CD14-positive monocyte (primary cell): ENCODE data around the gene DCAF6. TPM values are rescaled to one million over a fixed set of nuclear protein-coding genes. Genes with fewer than 3 reads are reported as not detected.

ENCODE experiments used
- DNase-seq, 3 donors: peaks; one replicate each; pipeline ENCODE4 v3.0.0-alpha.2; 2011 to 2022
- H2AFZ ChIP-seq: 2 replicates; pipeline ENCODE4 v1.6.0; 2012; ENCODE audit warnings: mild to moderate bottlenecking, low read depth, low read length, inconsistent platforms; ENCODE audit not compliant: insufficient read depth, poor library complexity, severe bottlenecking
- H3K27ac ChIP-seq, 2 donors: 1 replicate in 1 of 2; 2 replicates in 1 of 2; pipeline ENCODE4 v1.5.1; 2012 to 2013; ENCODE audit warnings: low read length in 2 of 2, control low read depth in 1 of 2, inconsistent platforms in 1 of 2, low read depth in 1 of 2, mild to moderate bottlenecking in 1 of 2
- H3K27me3 ChIP-seq, 2 donors: one replicate each; pipeline versions ENCODE4 v1.6.0 to v1.6.1; 2011 to 2013; ENCODE audit warnings: low read length in 2 of 2; ENCODE audit not compliant: control insufficient read depth in 2 of 2, insufficient read depth in 2 of 2
- H3K36me3 ChIP-seq, 2 donors: replicated peaks in 1 of 2; 1 replicate in 1 of 2; 2 replicates in 1 of 2; pipeline versions ENCODE4 v1.5.1 to v1.6.1; 2012 to 2013; ENCODE audit warnings: low read length in 2 of 2, control low read depth in 1 of 2, inconsistent platforms in 1 of 2, mild to moderate bottlenecking in 1 of 2; ENCODE audit not compliant: insufficient read depth in 2 of 2, control insufficient read depth in 1 of 2
- H3K4me1 ChIP-seq, 2 donors: 1 replicate in 1 of 2; 2 replicates in 1 of 2; pipeline versions ENCODE4 v1.5.1 to v1.6.1; 2012 to 2013; ENCODE audit warnings: low read length in 2 of 2, control low read depth in 1 of 2, inconsistent platforms in 1 of 2, mild to moderate bottlenecking in 1 of 2, moderate library complexity in 1 of 2; ENCODE audit not compliant: insufficient read depth in 2 of 2, control insufficient read depth in 1 of 2
- H3K4me2 ChIP-seq: replicated peaks from 2 replicates; pipeline ENCODE3; 2012; ENCODE audit warnings: low read length, moderate library complexity, mild to moderate bottlenecking; ENCODE audit not compliant: poor library complexity, severe bottlenecking; ENCODE audit errors: extremely low read depth
- H3K4me3 ChIP-seq, 3 experiments: fragments of 200-600 bp in 1 of 3; sonication (generic) in 1 of 3; replicated peaks in 1 of 3; 1 replicate in 2 of 3; 2 replicates in 1 of 3; pipeline ENCODE4 v1.5.1; 2011 to 2013; ENCODE audit warnings: low read length in 3 of 3, mild to moderate bottlenecking in 3 of 3, control low read depth in 2 of 3, low read depth in 2 of 3, inconsistent platforms in 1 of 3, moderate library complexity in 1 of 3
- H3K79me2 ChIP-seq: 2 replicates; pipeline ENCODE4 v1.6.0; 2012; ENCODE audit warnings: mild to moderate bottlenecking, control low read depth, inconsistent platforms, low read length, moderate library complexity; ENCODE audit not compliant: insufficient read depth
- H3K9ac ChIP-seq: 2 replicates; pipeline ENCODE4 v1.6.0; 2017; ENCODE audit warnings: low read length, mild to moderate bottlenecking; ENCODE audit not compliant: insufficient read depth, poor library complexity, severe bottlenecking
- H3K9me3 ChIP-seq, 2 donors: replicated peaks in 1 of 2; 1 replicate in 1 of 2; 2 replicates in 1 of 2; pipeline versions ENCODE4 v1.5.1 to v1.6.1; 2012 to 2013; ENCODE audit warnings: low read length in 2 of 2, control low read depth in 1 of 2; ENCODE audit not compliant: control insufficient read depth in 1 of 2, insufficient read depth in 1 of 2
- H4K20me1 ChIP-seq: 2 replicates; pipeline ENCODE4 v1.6.0; 2012; ENCODE audit warnings: mild to moderate bottlenecking, low read length, control low read depth, moderate library complexity; ENCODE audit not compliant: insufficient read depth
- H3K27ac Mint-ChIP-seq, 7 donors: one replicate each; pipeline ENCODE4 v1.8.0; 2020; ENCODE audit warnings: mild to moderate bottlenecking in 7 of 7, mixed read lengths in 7 of 7, moderate library complexity in 6 of 7, inconsistent platforms in 2 of 7
- H3K27me3 Mint-ChIP-seq, 3 donors: one replicate each; pipeline ENCODE4 v1.8.0; 2021 to 2022; ENCODE audit warnings: low read depth in 3 of 3, mild to moderate bottlenecking in 3 of 3, mixed read lengths in 3 of 3, moderate library complexity in 3 of 3, inconsistent platforms in 1 of 3
- H3K36me3 Mint-ChIP-seq, 2 donors: one replicate each; pipeline ENCODE4 v1.8.0; 2020; ENCODE audit warnings: mixed read lengths in 2 of 2, inconsistent platforms in 1 of 2, mild to moderate bottlenecking in 1 of 2
- H3K4me1 Mint-ChIP-seq: one replicate; pipeline ENCODE4 v1.8.0; 2020; ENCODE audit warnings: mild to moderate bottlenecking, mixed read lengths
- H3K4me3 Mint-ChIP-seq, 2 donors: one replicate each; pipeline ENCODE4 v1.8.0; 2020; ENCODE audit warnings: mild to moderate bottlenecking in 2 of 2, mixed read lengths in 2 of 2, moderate library complexity in 1 of 2
- H3K9me3 Mint-ChIP-seq, 7 donors: one replicate each; pipeline ENCODE4 v1.8.0; 2020 to 2022; ENCODE audit warnings: mixed read lengths in 7 of 7, mild to moderate bottlenecking in 6 of 7, moderate library complexity in 6 of 7, inconsistent platforms in 2 of 7
- CTCF ChIP-seq: fragments of 200-600 bp; IDR thresholded peaks from one replicate; pipeline ENCODE4 v1.8.0; 2022; ENCODE audit warnings: antibody characterized with exemption, mild to moderate bottlenecking
- WGBS: methylation state at CpG from one replicate; pipeline ENCODE4 v1.1.5; 2013; ENCODE audit warnings: missing lambda C conversion rate; ENCODE audit not compliant: insufficient coverage; 5-methylcytosine and 5-hydroxymethylcytosine counted together
- intact Hi-C, 2 donors: fragments of 100-400 bp; cut with micrococcal nuclease; formaldehyde crosslinking; loops; one replicate each; pipeline versions ENCODE4 v1.15.0 to v1.15.1; 2023
- polyA plus RNA-seq, 3 donors: library from polyadenylated mRNA; depleted of rRNA in 1 of 3; unstranded in 2 of 3; stranded (reverse) in 1 of 3; fragments of 300-500 nt in 2 of 3; fragments of >200 nt in 1 of 3; fragmentation: Illumina TruSeq in 2 of 3; gene quantifications; 1 replicate in 2 of 3; 2 replicates in 1 of 3; pipeline ENCODE4 v1.2.3, GENCODE V29; 2012 to 2021

DCAF6 gene
- polyA plus RNA-seq, 3 donors, result 11.8 to 16.1 (median 11.9) TPM

DNA sequence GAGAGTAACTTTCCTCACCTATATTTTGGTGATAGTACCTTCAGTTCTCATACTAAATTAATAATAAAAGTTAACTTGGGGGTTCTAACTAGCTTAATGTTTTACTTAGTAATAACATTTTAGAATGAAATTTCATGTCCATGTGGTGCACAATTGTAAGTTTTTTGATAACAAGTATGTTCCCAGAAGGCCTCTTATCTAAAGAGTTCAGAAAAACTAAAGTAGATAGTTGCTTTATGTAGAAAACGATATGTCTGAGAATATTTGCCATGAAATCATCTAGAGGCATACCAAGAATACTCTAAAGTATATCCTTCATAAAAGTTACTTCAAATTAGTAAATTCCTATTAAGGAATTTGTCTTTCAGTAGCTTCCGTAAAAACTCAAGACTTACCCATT is 12.4 kb upstream of the DCAF6 start:
- H4K20me1 ChIP-seq, result peaks cover 7% of the 10 kb centered on the region
- peaks cover 2 to 12% of the 10 kb centered on the region in 2 donors for H3K36me3 ChIP-seq
- H3K9ac ChIP-seq, result no peak overlapping the region
- no peak overlapping the region for H3K27ac Mint-ChIP-seq
- intact Hi-C loops, result no loop called here
- H3K4me3 Mint-ChIP-seq, result no peak overlapping the region
- H3K27me3 Mint-ChIP-seq, result peaks cover 0 to 2% (median 0%) of the 10 kb centered on the region in 3 donors
- no CpG with 5 or more reads among the region's 2 CpGs for whole genome bisulfite sequencing
- H3K4me1 Mint-ChIP-seq, result peaks cover 10% of the 10 kb centered on the region
- no peaks in the 10 kb centered on the region for H3K9me3 Mint-ChIP-seq
- no peak for DNase-seq
- H3K36me3 Mint-ChIP-seq, result peaks cover 15% of the 10 kb centered on the region in 2 donors
- TF ChIP-seq CTCF, result no peak
- H3K27ac ChIP-seq, result no peak overlapping the region
- no peaks in the 10 kb centered on the region for H3K27me3 ChIP-seq
- H3K79me2 ChIP-seq, result peaks cover 33% of the 10 kb centered on the region
- H2AFZ ChIP-seq, result no peak overlapping the region
- no peak overlapping the region for H3K4me3 ChIP-seq
- no peak overlapping the region for H3K4me2 ChIP-seq
- no peaks in the 10 kb centered on the region for H3K4me1 ChIP-seq
- H3K9me3 ChIP-seq, result no peaks in the 10 kb centered on the region

DNA sequence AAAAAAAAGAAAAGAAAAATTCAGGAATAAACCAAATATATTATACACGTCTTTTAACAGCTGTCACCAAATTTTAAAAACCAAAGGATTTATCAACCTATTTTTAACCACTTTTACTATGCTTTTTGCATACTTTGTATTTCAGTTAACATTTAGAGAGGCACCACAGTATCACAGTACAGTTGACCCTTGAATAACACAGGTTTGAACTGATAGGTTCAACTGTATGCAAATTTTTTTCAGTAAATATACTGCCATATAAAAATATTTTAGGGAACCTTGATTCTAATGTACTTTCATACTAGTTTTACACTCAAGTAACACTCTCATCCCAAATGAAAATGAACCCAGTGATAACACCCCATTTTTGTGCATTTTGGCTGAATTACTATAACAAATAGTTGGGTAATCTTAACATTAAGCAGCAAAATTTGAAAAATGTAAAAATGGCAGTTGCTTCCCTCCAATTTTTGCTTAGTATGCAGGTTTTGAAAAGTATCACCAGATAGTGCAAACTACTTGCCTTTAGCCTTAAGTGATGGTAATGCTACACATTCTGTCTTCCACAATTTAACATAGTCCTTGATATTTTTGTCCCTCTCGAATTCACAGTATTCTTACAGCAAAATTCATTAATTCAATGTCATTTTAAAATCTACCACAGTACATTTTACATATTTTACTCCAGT is 11.8 kb upstream of the DCAF6 start:
- no CpG with 5 or more reads among the region's 2 CpGs for WGBS
- Histone ChIP-seq H3K4me1 (no peaks in the 10 kb centered on the region), H3K36me3 (peaks cover 2 to 12% of the 10 kb centered on the region in 2 donors), H3K27me3 (no peaks in the 10 kb centered on the region), H3K27ac (no peak overlapping the region), H3K79me2 (peaks cover 36% of the 10 kb centered on the region), H4K20me1 (peaks cover 7% of the 10 kb centered on the region), H3K4me3 (no peak overlapping the region), H3K9me3 (no peaks in the 10 kb centered on the region), H2AFZ (no peak overlapping the region), H3K4me2 (no peak overlapping the region), H3K9ac (no peak overlapping the region)
- intact Hi-C loops, result no loop called here
- H3K4me1 Mint-ChIP-seq, result peaks cover 9% of the 10 kb centered on the region
- no peak overlapping the region for H3K27ac Mint-ChIP-seq
- H3K36me3 Mint-ChIP-seq, result peaks cover 13 to 15% of the 10 kb centered on the region in 2 donors
- H3K9me3 Mint-ChIP-seq, result no peaks in the 10 kb centered on the region
- peaks cover 0 to 2% (median 0%) of the 10 kb centered on the region in 3 donors for H3K27me3 Mint-ChIP-seq
- no peak for DNase-seq
- no peak for TF ChIP-seq CTCF
- no peak overlapping the region for H3K4me3 Mint-ChIP-seq
